ENCODE measurements around the gene PNCK. TPM values are rescaled to one million over a fixed set of nuclear protein-coding genes. Genes with fewer than 3 reads are reported as not detected.

The PNCK gene
- total and polyA plus RNA-seq, 2 of the 13 experiments (the other 11 are each of a cell fraction or from before 2014, with no cell fraction given) = 33.1 TPM; not detected in 1

GRCh38 chrX:153635788-153636668 lies 37.6 kb downstream of the PNCK start (continued):
- no peak for TF ChIP-seq UBTF (CRISPR knock-in tag; IDR thresholded peaks at IDR 0.05)
- no peak for TF ChIP-seq ZNF597 (CRISPR knock-in tag; IDR thresholded peaks at IDR 0.05)
- no peak for TF ChIP-seq ATM (IDR thresholded peaks at IDR 0.05; ENCODE audit: borderline replicate concordance)
- TF ChIP-seq ZNF281 (CRISPR knock-in tag; IDR thresholded peaks at IDR 0.05; ENCODE audit: borderline replicate concordance) = peak; percentile 31; the same call in 1 of the 2 replicates
- no peak for TF ChIP-seq ZNF770 (CRISPR knock-in tag; IDR thresholded peaks at IDR 0.05)
- no peak for TF ChIP-seq HMG20A (CRISPR knock-in tag; IDR thresholded peaks at IDR 0.05; ENCODE audit: borderline replicate concordance)
- TF ChIP-seq GTF3A (CRISPR knock-in tag; conservative IDR thresholded peaks at IDR 0.05) = no peak
- no peak for TF ChIP-seq ZFP1 (CRISPR knock-in tag; IDR thresholded peaks at IDR 0.05)
- no peak for TF ChIP-seq ZNF317 (CRISPR knock-in tag; IDR thresholded peaks at IDR 0.05)
- TF ChIP-seq ELF3 (CRISPR knock-in tag; IDR thresholded peaks at IDR 0.05) = no peak
- TF ChIP-seq XRCC5 (optimal IDR thresholded peaks at IDR 0.05; ENCODE audit: low read length) = peak; percentile 64
- no peak for TF ChIP-seq EZH2 (conservative IDR thresholded peaks at IDR 0.05; ENCODE audit: low read depth, low read length)
- TF ChIP-seq ZNF446 (CRISPR knock-in tag; IDR thresholded peaks at IDR 0.05) = no peak
- TF ChIP-seq ZUFSP (CRISPR knock-in tag; IDR thresholded peaks at IDR 0.05; ENCODE audit: borderline replicate concordance) = no peak
- TF ChIP-seq ZNF343 (CRISPR knock-in tag; IDR thresholded peaks at IDR 0.05) = no peak

Data from HepG2 (cell line).